Activated T-cell treated with anti-CD3 and anti-CD28 coated beads for 48 hours (primary cell): Measurements from ENCODE around the gene MYMK.
A peak's percentile ranks its signal among the peaks of the same experiment; 100 is the strongest.

Experiments used
- DNase-seq: peaks from one replicate; pipeline ENCODE4 v3.0.0-alpha.2; 2020; ENCODE audit warnings: low read depth

Gene MYMK

GRCh38 chr9:133535306-133535877 lies 10.6 kb upstream of the MYMK start:
- no peak for DNase-seq

- DNase-seq, result peak; percentile 36
Measured at GRCh38 chr9:133534346-133535291, 9.9 kb upstream of the MYMK start, which contains the start of gene ADAMTSL2. ADAMTSL2 (plus strand) TSS chr9:133534704; CDS start chr9:133536713, 2,009 bp downstream.

GRCh38 chr9:133533857-133534256 lies 9.1 kb upstream of the MYMK start:
- no peak for DNase-seq

- DNase-seq, result peak; percentile 71
Measured at GRCh38 chr9:133532937-133533668, 8.3 kb upstream of the MYMK start.

GRCh38 chr9:133531293-133531692 lies 6.5 kb upstream of the MYMK start:
- DNase-seq, result no peak

GRCh38 chr9:133529874-133530273 lies 5.1 kb upstream of the MYMK start:
- DNase-seq, result no peak

- DNase-seq, result no peak
Measured at GRCh38 chr9:133529457-133529856, 4.7 kb upstream of the MYMK start.

GRCh38 chr9:133528876-133529241 lies 4.1 kb upstream of the MYMK start:
- no peak for DNase-seq

GRCh38 chr9:133528001-133528875 lies 3.5 kb upstream of the MYMK start:
- DNase-seq, result no peak

GRCh38 chr9:133527444-133527920 lies 2.7 kb upstream of the MYMK start:
- DNase-seq, result no peak

GRCh38 chr9:133526721-133527321 lies 2.1 kb upstream of the MYMK start:
- no peak for DNase-seq

- DNase-seq, result no peak
Measured at GRCh38 chr9:133525677-133526076, 918 bp upstream of the MYMK start.

- DNase-seq, result no peak
Measured at GRCh38 chr9:133524146-133524545, 613 bp downstream of the MYMK start.

- DNase-seq, result no peak
Measured at GRCh38 chr9:133523106-133523505, 1.7 kb downstream of the MYMK start.

- no peak for DNase-seq
Measured at GRCh38 chr9:133522073-133522910, 2.5 kb downstream of the MYMK start.

- DNase-seq, result no peak
Measured at GRCh38 chr9:133521122-133522072, 3.4 kb downstream of the MYMK start.

- DNase-seq, result no peak
Measured at GRCh38 chr9:133520121-133520835, 4.5 kb downstream of the MYMK start.

- DNase-seq, result no peak
Measured at GRCh38 chr9:133519693-133520092, 5.1 kb downstream of the MYMK start.
